Measurements from ENCODE around the gene JADE2.

Gene JADE2

GRCh38 chr5:134600600-134600999, 75.1 kb downstream of the JADE2 start:
- Histone ChIP-seq H3K9ac (ENCODE audit: insufficient read length, low read depth) (no peak overlapping the region), H3K4me3 (ENCODE audit: insufficient read length, low read depth) (no peak overlapping the region), H3K4me1 (ENCODE audit: insufficient read depth, insufficient read length) (no peaks in the 10 kb centered on the region), H3K36me3 (ENCODE audit: insufficient read depth, insufficient read length, low read length) (peaks cover 13% of the 10 kb centered on the region), H3K27me3 (ENCODE audit: insufficient read depth, insufficient read length) (no peaks in the 10 kb centered on the region), H3K9me3 (ENCODE audit: insufficient read depth, low read length) (no peaks in the 10 kb centered on the region)
- TF ChIP-seq ZNF274 (IDR thresholded peaks at IDR 0.05; ENCODE audit: low read depth, low read length) (no peak), SUZ12 (IDR thresholded peaks at IDR 0.05; ENCODE audit: extremely low read depth, insufficient read depth, insufficient read length) (no peak), YY1 (IDR thresholded peaks at IDR 0.05; ENCODE audit: insufficient read depth, insufficient read length) (no peak)
- DNase-seq (ENCODE audit: low read depth, low spot score), result no peak

GRCh38 chr5:134603059-134603458, 77.6 kb downstream of the JADE2 start:
- H3K4me3 ChIP-seq (ENCODE audit: insufficient read length, low read depth), result no peak overlapping the region
- no peak for TF ChIP-seq YY1 (IDR thresholded peaks at IDR 0.05; ENCODE audit: insufficient read depth, insufficient read length)
- no peak for TF ChIP-seq SUZ12 (IDR thresholded peaks at IDR 0.05; ENCODE audit: extremely low read depth, insufficient read depth, insufficient read length)
- no peak for TF ChIP-seq ZNF274 (IDR thresholded peaks at IDR 0.05; ENCODE audit: low read depth, low read length)
- no peaks in the 10 kb centered on the region for H3K27me3 ChIP-seq (ENCODE audit: insufficient read depth, insufficient read length)
- H3K36me3 ChIP-seq (ENCODE audit: insufficient read depth, insufficient read length, low read length), result peaks cover 31% of the 10 kb centered on the region
- no peaks in the 10 kb centered on the region for H3K9me3 ChIP-seq (ENCODE audit: insufficient read depth, low read length)
- H3K4me1 ChIP-seq (ENCODE audit: insufficient read depth, insufficient read length), result no peaks in the 10 kb centered on the region
- DNase-seq (ENCODE audit: low read depth, low spot score), result no peak
- no peak overlapping the region for H3K9ac ChIP-seq (ENCODE audit: insufficient read length, low read depth)

- TF ChIP-seq SUZ12 (IDR thresholded peaks at IDR 0.05; ENCODE audit: extremely low read depth, insufficient read depth, insufficient read length) (no peak), ZNF274 (IDR thresholded peaks at IDR 0.05; ENCODE audit: low read depth, low read length) (no peak), YY1 (IDR thresholded peaks at IDR 0.05; ENCODE audit: insufficient read depth, insufficient read length) (no peak)
- no peak for DNase-seq (ENCODE audit: low read depth, low spot score)
- Histone ChIP-seq H3K27me3 (ENCODE audit: insufficient read depth, insufficient read length) (no peaks in the 10 kb centered on the region), H3K4me1 (ENCODE audit: insufficient read depth, insufficient read length) (no peaks in the 10 kb centered on the region), H3K9me3 (ENCODE audit: insufficient read depth, low read length) (no peaks in the 10 kb centered on the region), H3K9ac (ENCODE audit: insufficient read length, low read depth) (no peak overlapping the region), H3K4me3 (ENCODE audit: insufficient read length, low read depth) (no peak overlapping the region), H3K36me3 (ENCODE audit: insufficient read depth, insufficient read length, low read length) (peaks cover 46% of the 10 kb centered on the region)
These were observed 79.4 kb downstream of the JADE2 start for GRCh38 chr5:134604908-134605307.

GRCh38 chr5:134606726-134607125, 81.3 kb downstream of the JADE2 start:
- no peaks in the 10 kb centered on the region for H3K27me3 ChIP-seq (ENCODE audit: insufficient read depth, insufficient read length)
- DNase-seq (ENCODE audit: low read depth, low spot score), result no peak
- H3K36me3 ChIP-seq (ENCODE audit: insufficient read depth, insufficient read length, low read length), result peaks cover 51% of the 10 kb centered on the region
- no peaks in the 10 kb centered on the region for H3K4me1 ChIP-seq (ENCODE audit: insufficient read depth, insufficient read length)
- H3K9me3 ChIP-seq (ENCODE audit: insufficient read depth, low read length), result no peaks in the 10 kb centered on the region
- H3K4me3 ChIP-seq (ENCODE audit: insufficient read length, low read depth), result no peak overlapping the region
- no peak for TF ChIP-seq SUZ12 (IDR thresholded peaks at IDR 0.05; ENCODE audit: extremely low read depth, insufficient read depth, insufficient read length)
- no peak for TF ChIP-seq ZNF274 (IDR thresholded peaks at IDR 0.05; ENCODE audit: low read depth, low read length)
- TF ChIP-seq YY1 (IDR thresholded peaks at IDR 0.05; ENCODE audit: insufficient read depth, insufficient read length), result no peak
- H3K9ac ChIP-seq (ENCODE audit: insufficient read length, low read depth), result no peak overlapping the region

GRCh38 chr5:134608555-134608954, 83.1 kb downstream of the JADE2 start:
- no peaks in the 10 kb centered on the region for H3K4me1 ChIP-seq (ENCODE audit: insufficient read depth, insufficient read length)
- H3K4me3 ChIP-seq (ENCODE audit: insufficient read length, low read depth), result no peak overlapping the region
- no peak for DNase-seq (ENCODE audit: low read depth, low spot score)
- 0 out of 2 replicates have a peak, but pooled peaks cover 5% of the 10 kb centered on the region for H3K9me3 ChIP-seq (ENCODE audit: insufficient read depth, low read length)
- no peak overlapping the region for H3K9ac ChIP-seq (ENCODE audit: insufficient read length, low read depth)
- TF ChIP-seq YY1 (IDR thresholded peaks at IDR 0.05; ENCODE audit: insufficient read depth, insufficient read length) (no peak), SUZ12 (IDR thresholded peaks at IDR 0.05; ENCODE audit: extremely low read depth, insufficient read depth, insufficient read length) (no peak), ZNF274 (IDR thresholded peaks at IDR 0.05; ENCODE audit: low read depth, low read length) (no peak)
- peaks cover 60% of the 10 kb centered on the region for H3K36me3 ChIP-seq (ENCODE audit: insufficient read depth, insufficient read length, low read length)
- no peaks in the 10 kb centered on the region for H3K27me3 ChIP-seq (ENCODE audit: insufficient read depth, insufficient read length)

GRCh38 chr5:134609232-134609851, 83.9 kb downstream of the JADE2 start:
- no peak for TF ChIP-seq ZNF274 (IDR thresholded peaks at IDR 0.05; ENCODE audit: low read depth, low read length)
- no peak for TF ChIP-seq YY1 (IDR thresholded peaks at IDR 0.05; ENCODE audit: insufficient read depth, insufficient read length)
- TF ChIP-seq SUZ12 (IDR thresholded peaks at IDR 0.05; ENCODE audit: extremely low read depth, insufficient read depth, insufficient read length), result no peak
- no peak for DNase-seq (ENCODE audit: low read depth, low spot score)
- no peak overlapping the region for H3K9ac ChIP-seq (ENCODE audit: insufficient read length, low read depth)
- no peaks in the 10 kb centered on the region for H3K27me3 ChIP-seq (ENCODE audit: insufficient read depth, insufficient read length)
- no peaks in the 10 kb centered on the region for H3K4me1 ChIP-seq (ENCODE audit: insufficient read depth, insufficient read length)
- H3K9me3 ChIP-seq (ENCODE audit: insufficient read depth, low read length), result 0 out of 2 replicates have a peak, but pooled peaks cover 7% of the 10 kb centered on the region
- H3K4me3 ChIP-seq (ENCODE audit: insufficient read length, low read depth), result no peak overlapping the region
- H3K36me3 ChIP-seq (ENCODE audit: insufficient read depth, insufficient read length, low read length), result peaks cover 60% of the 10 kb centered on the region

- no peak overlapping the region for H3K9ac ChIP-seq (ENCODE audit: insufficient read length, low read depth)
- peaks cover 55% of the 10 kb centered on the region for H3K36me3 ChIP-seq (ENCODE audit: insufficient read depth, insufficient read length, low read length)
- DNase-seq (ENCODE audit: low read depth, low spot score), result no peak
- TF ChIP-seq YY1 (IDR thresholded peaks at IDR 0.05; ENCODE audit: insufficient read depth, insufficient read length) (no peak), ZNF274 (IDR thresholded peaks at IDR 0.05; ENCODE audit: low read depth, low read length) (no peak), SUZ12 (IDR thresholded peaks at IDR 0.05; ENCODE audit: extremely low read depth, insufficient read depth, insufficient read length) (no peak)
- no peaks in the 10 kb centered on the region for H3K4me1 ChIP-seq (ENCODE audit: insufficient read depth, insufficient read length)
- H3K9me3 ChIP-seq (ENCODE audit: insufficient read depth, low read length), result 0 out of 2 replicates have a peak, but pooled peaks cover 7% of the 10 kb centered on the region
- no peak overlapping the region for H3K4me3 ChIP-seq (ENCODE audit: insufficient read length, low read depth)
- no peaks in the 10 kb centered on the region for H3K27me3 ChIP-seq (ENCODE audit: insufficient read depth, insufficient read length)
These were observed 85.3 kb downstream of the JADE2 start for GRCh38 chr5:134610725-134611124.
